HG02973 (cell line): ENCODE data around the gene GLIPR2.
"Not testable (repeated sequence)": the region's sequence is repeated elsewhere in the genome, so short reads cannot be mapped to it uniquely, and the experiment has no call there.

Source experiments
- ATAC-seq: cut with Tn5 transposase; IDR thresholded peaks from one replicate; pipeline ENCODE4 v1.9.1; 2021; ENCODE audit warnings: moderate library complexity; ENCODE audit not compliant: unreplicated experiment

Gene GLIPR2

GRCh38 chr9:36163049-36163785 is 26.7 kb downstream of the GLIPR2 start:
- no peak for ATAC-seq

DNA sequence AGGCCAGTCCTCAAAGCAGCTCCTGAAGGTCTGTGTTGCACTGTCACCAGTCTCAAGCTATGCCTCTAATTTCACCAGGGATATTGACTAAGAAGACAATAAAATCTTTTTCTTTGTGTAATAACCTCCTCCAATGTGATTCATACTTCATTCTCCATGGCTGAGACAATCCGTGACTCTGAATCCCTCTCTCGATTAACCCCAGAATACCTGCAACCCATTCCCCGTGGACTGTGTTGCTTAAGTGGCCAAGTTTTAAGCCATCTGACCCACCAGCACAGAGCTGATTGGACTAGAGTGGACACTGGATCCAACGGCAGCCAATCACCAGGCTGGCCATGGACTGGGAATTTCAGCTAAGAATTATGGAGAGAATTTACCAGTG is 27.2 kb downstream of the GLIPR2 start:
- no peak for ATAC-seq

DNA sequence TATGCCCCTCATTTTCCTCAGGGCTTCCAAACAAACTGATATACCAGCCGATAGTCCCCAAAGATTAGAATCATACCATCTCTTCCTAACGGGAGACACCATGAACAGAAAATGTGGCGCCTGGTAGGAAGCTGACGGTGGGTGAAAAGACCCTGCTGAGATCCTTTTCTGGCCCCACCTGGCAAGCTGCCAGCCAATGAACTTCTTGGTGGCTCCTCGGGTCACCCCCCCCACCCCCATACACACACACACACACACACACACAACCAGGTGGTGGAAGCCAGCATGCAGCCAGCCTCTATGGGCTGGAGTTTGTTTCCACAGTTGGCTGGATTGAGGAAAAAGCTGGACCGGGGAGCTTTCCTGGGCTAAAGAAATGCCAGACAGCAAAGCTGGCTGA is 27.8 kb downstream of the GLIPR2 start:
- no peak for ATAC-seq

DNA sequence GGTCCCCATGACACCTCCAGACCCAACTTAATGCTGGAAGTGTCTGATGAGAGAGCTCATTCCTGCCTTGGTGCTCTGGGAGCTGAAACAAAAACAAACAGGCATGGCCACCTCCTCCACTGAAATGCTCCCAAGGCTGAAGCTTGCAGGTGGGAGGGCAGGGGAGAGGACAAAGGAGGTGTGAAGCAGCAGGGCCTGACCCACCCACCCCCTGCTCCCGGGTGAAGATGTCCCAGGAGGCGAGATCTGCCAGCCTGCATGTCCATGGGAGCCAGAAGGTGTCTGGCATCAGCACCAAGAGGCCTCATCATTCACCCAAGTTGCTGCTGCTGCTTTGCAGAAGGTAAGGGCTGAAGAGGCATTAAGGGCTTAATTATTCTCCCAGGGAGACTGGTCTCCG is 28.5 kb downstream of the GLIPR2 start:
- ATAC-seq, result no peak

DNA sequence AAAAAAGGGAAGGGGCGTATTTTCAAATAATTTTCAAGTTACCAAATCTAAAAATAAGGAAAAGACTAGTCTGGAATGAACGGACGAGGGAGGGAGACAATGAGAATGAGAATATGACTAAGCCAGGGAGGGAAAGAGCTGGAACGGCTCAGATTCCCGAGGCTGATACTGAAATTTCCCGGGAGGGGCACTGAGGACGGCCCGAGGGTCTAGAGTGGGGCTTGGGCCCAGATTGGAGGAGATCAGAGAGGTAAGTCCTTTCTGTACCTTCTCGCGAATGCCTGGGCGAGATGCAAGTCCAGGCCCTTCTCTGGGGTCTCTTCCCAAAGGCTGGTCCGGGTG is 29.3 kb downstream of the GLIPR2 start:
- no peak for ATAC-seq

GRCh38 chr9:36166168-36166927 is 29.8 kb downstream of the GLIPR2 start:
- ATAC-seq, result peak; percentile 73

DNA sequence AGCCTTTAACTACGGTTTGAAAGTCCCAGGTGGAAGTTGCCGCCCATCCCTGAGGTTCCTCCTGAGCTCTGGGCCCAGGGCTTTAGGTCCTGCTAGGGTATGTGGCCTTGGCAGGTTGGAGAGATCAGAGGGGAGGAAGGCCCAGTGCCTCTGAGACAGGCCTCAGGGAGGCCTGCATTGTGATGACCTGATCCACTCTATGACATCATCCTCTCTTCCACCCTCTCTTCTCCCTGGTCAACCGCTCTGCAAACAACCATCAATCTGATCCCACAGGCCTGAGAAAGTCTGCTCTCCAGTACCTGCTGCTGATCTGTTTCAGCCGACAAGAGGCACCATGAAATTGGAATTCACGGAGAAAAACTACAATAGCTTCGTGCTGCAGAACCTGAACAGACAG is 32.6 kb downstream of the GLIPR2 start, which contains the start of gene CCIN:
TSS of gene CCIN (plus strand) at position 223 of the 400 bp plus-strand sequence. CDS start at position 338, 115 bp downstream.
- no peak for ATAC-seq

GRCh38 chr9:36169708-36170107 is 33.2 kb downstream of the GLIPR2 start:
- no peak for ATAC-seq

DNA sequence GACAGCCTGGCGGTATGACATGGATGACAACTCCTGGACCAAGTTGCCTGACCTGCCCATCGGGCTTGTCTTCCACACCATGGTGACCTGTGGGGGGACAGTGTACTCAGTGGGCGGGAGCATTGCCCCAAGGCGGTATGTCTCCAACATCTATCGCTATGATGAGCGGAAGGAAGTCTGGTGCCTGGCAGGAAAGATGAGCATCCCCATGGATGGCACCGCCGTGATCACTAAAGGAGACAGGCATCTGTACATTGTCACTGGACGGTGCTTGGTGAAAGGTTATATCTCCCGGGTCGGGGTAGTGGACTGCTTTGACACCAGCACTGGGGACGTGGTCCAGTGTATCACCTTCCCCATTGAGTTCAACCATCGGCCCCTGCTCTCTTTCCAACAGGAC is 34.0 kb downstream of the GLIPR2 start:
- no peak for ATAC-seq

DNA sequence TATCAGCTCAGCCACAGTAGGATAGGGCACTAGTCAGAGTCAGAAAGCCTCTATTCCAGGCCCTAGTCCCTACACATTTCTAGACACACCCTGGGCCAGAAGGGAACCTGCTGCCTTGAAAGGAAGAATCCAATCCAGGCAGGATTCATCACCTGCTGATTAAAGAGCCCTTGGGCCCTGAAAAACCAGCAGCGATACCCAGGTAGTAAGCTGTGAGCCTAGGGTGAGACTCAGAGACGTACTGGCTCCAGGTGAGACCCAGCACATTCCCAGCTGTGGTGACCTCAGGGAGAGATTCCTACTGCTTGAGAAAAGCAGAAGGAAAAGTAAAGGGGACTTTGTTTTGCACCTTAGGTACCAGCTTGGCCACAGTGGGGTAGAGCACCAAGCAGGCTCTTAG is 37.3 kb downstream of the GLIPR2 start:
- ATAC-seq, result no peak

GRCh38 chr9:36174271-36174670 is 37.7 kb downstream of the GLIPR2 start:
- no peak for ATAC-seq

GRCh38 chr9:36174731-36175130 is 38.2 kb downstream of the GLIPR2 start:
- no peak for ATAC-seq

DNA sequence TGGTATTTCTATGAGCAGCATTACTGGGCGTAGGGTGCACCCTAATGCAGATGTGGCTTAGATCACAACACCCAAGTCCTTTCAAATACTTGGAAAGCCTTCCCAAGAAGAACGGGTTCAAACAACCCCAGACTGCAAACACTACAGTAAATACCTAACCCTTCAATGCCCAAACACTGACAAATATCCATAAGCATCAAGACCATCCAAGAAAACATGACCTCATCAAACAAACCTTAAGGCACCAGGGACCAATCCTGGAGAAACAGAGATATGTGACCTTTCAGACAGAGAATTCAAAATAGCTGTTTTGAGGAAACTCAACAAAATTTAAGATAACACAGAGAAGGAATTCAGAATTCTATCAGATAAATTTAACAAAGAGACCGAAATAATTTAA is 38.7 kb downstream of the GLIPR2 start:
- not testable (repeated sequence) for ATAC-seq

DNA sequence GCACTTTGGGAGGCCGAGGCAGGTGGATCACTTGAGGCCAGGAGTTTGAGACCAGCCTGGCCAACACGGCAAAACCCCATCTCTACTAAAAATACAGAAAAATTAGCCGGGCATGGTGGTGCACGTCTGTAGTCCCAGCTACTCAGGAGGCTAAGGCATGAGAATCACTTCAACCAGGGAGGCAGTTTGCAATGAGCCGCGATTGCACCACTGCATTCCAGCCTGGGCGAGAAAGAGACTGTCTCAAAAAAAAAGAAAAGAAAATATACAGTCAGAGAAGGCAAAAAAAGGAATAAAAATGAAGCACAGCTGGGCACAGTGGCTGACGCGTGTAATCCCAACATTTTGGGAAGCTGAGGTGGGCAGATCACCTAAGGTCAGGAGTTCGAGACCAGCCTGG is 40.0 kb downstream of the GLIPR2 start:
- ATAC-seq, result not testable (repeated sequence)

DNA sequence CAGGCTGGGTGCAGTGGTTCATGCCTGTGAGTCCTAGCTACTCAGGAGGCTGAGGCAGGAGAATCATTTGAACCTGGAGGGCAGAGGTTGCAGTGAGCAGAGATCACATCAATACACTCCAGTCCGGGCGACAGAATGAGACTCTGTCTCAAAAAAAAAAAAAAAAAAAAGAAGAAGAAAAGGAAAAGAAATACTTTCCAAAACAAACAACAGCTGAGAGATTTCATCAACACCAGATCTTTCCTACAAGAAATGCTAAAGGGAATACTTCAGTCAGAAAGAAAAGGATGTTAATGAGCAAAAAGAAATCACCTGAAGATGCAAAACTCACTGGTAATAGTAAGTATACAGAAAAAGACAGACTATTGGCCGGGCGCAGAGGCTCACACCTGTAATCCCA is 41.0 kb downstream of the GLIPR2 start:
- no peak for ATAC-seq

- ATAC-seq, result not testable (repeated sequence)
Measured at GRCh38 chr9:36180243-36180642, 43.7 kb downstream of the GLIPR2 start.

- ATAC-seq, result no peak
Measured at GRCh38 chr9:36187414-36187813, 50.9 kb downstream of the GLIPR2 start.

DNA sequence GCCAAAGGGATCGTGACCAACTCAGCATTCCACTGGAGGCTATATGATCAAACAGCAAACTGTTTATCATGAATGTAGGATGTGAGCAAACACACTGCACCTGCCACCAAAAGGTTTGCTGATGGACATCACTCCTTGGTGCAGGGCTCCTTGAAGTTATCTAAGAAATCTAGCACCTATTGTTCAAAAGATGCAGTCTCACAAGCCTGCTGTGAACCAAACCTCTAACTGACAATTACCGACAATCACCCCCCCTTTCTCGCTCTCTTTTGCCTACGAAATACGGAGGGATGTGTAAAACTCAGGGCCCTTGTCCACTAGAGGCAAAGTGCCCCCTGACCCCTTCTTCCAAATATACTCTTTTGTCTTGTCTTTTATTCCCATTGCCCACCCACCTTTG is 51.7 kb downstream of the GLIPR2 start:
- ATAC-seq, result no peak

- no peak for ATAC-seq
Measured at GRCh38 chr9:36189976-36190375, 53.4 kb downstream of the GLIPR2 start.

- peak; percentile 95 for ATAC-seq
Measured at GRCh38 chr9:36190388-36191289, 54.1 kb downstream of the GLIPR2 start, which contains the start of gene CLTA. CLTA (plus strand) TSS chr9:36190921; CDS start chr9:36191057, 136 bp downstream.

- no peak for ATAC-seq
Measured at GRCh38 chr9:36191290-36191645, 54.7 kb downstream of the GLIPR2 start.
